Measurements from ENCODE around the gene COPE. TPM values are rescaled to one million over a fixed set of nuclear protein-coding genes. Genes with fewer than 3 reads are reported as not detected.

COPE gene
- total RNA-seq, 4 donors from 2014 or later = 121 to 195 (median 152) TPM

- Histone ChIP-seq H3K4me1 (peaks cover 0 to 38% (median 3%) of the 10 kb centered on the region in 3 donors), H3K36me3 (peaks cover 0 to 98% of the 10 kb centered on the region in 2 donors), H3K4me3 (no peak overlapping the region), H3K9me3 (no peaks in the 10 kb centered on the region), H3K27me3 (peaks cover 6% of the 10 kb centered on the region), H3K27ac (no peak overlapping the region)
- WGBS, 2 donors (ENCODE audit: low coverage in 1 of 2) = 82 to 100% methylated on average over 1 to 3 of the region's 16 CpGs
- no peak for TF ChIP-seq POLR2AphosphoS5 (IDR thresholded peaks at IDR 0.05)
- ATAC-seq = no peak
Measured at GRCh38 chr19:18863843-18864362, 55.3 kb downstream of the COPE start.

GRCh38 chr19:18862976-18863842 is 56.0 kb downstream of the COPE start:
- H3K4me3 ChIP-seq = no peak overlapping the region
- H3K27ac ChIP-seq = no peak overlapping the region
- peaks cover 0 to 33% (median 3%) of the 10 kb centered on the region in 3 donors for H3K4me1 ChIP-seq
- no CpG with 5 or more reads among the region's 33 CpGs for WGBS, 2 donors (ENCODE audit: low coverage in 1 of 2)
- peaks cover 0 to 100% of the 10 kb centered on the region in 2 donors for H3K36me3 ChIP-seq
- ATAC-seq = no peak
- no peak for TF ChIP-seq POLR2A (IDR thresholded peaks at IDR 0.05)
- no peak for TF ChIP-seq EP300 (IDR thresholded peaks at IDR 0.05)
- TF ChIP-seq CTCF (IDR thresholded peaks at IDR 0.05) = no peak
- no peak for TF ChIP-seq POLR2AphosphoS5 (IDR thresholded peaks at IDR 0.05)
- H3K27me3 ChIP-seq = peaks cover under 1% of the 10 kb centered on the region
- no peaks in the 10 kb centered on the region for H3K9me3 ChIP-seq

GRCh38 chr19:18861917-18862316 is 57.3 kb downstream of the COPE start:
- 60 to 80% methylated on average over 1 to 4 of the region's 12 CpGs for WGBS, 2 donors (ENCODE audit: low coverage in 1 of 2)
- Histone ChIP-seq H3K4me3 (no peak overlapping the region), H3K4me1 (peaks cover 0 to 28% (median 3%) of the 10 kb centered on the region in 3 donors), H3K27ac (no peak overlapping the region), H3K9me3 (no peaks in the 10 kb centered on the region), H3K36me3 (peaks cover 0 to 100% of the 10 kb centered on the region in 2 donors), H3K27me3 (no peaks in the 10 kb centered on the region)
- TF ChIP-seq POLR2AphosphoS5 (IDR thresholded peaks at IDR 0.05) (no peak), EP300 (IDR thresholded peaks at IDR 0.05) (no peak), POLR2A (IDR thresholded peaks at IDR 0.05) (no peak), CTCF (IDR thresholded peaks at IDR 0.05) (no peak)
- no peak for ATAC-seq

GRCh38 chr19:18861235-18861634 is 58.0 kb downstream of the COPE start:
- no peak for TF ChIP-seq POLR2AphosphoS5 (IDR thresholded peaks at IDR 0.05)
- no peak for TF ChIP-seq CTCF (IDR thresholded peaks at IDR 0.05)
- no peak for TF ChIP-seq EP300 (IDR thresholded peaks at IDR 0.05)
- TF ChIP-seq POLR2A (IDR thresholded peaks at IDR 0.05) = no peak
- no peak for ATAC-seq
- Histone ChIP-seq H3K36me3 (peaks cover 0 to 100% of the 10 kb centered on the region in 2 donors), H3K4me1 (peaks cover 0 to 22% (median 3%) of the 10 kb centered on the region in 3 donors), H3K27me3 (no peaks in the 10 kb centered on the region), H3K4me3 (no peak overlapping the region), H3K27ac (no peak overlapping the region), H3K9me3 (no peaks in the 10 kb centered on the region)
- WGBS, 2 donors (ENCODE audit: low coverage in 1 of 2) = 82 to 100% methylated on average over 2 to 4 of the region's 9 CpGs

GRCh38 chr19:18860725-18861124 is 58.5 kb downstream of the COPE start:
- Histone ChIP-seq H3K9me3 (no peaks in the 10 kb centered on the region), H3K36me3 (peaks cover 0 to 100% of the 10 kb centered on the region in 2 donors), H3K4me1 (peaks cover 0 to 24% (median 3%) of the 10 kb centered on the region in 3 donors), H3K4me3 (no peak overlapping the region), H3K27me3 (no peaks in the 10 kb centered on the region), H3K27ac (no peak overlapping the region)
- no CpG with 5 or more reads among the region's 17 CpGs for WGBS, 2 donors (ENCODE audit: low coverage in 1 of 2)
- ATAC-seq = no peak
- TF ChIP-seq EP300 (IDR thresholded peaks at IDR 0.05) = no peak
- TF ChIP-seq POLR2AphosphoS5 (IDR thresholded peaks at IDR 0.05) = no peak

Data from gastroesophageal sphincter (tissue), 4 donors.